GM12878 (cell line): ENCODE measurements around the gene CBARP. TPM values are rescaled to one million over a fixed set of nuclear protein-coding genes. Genes with fewer than 3 reads are reported as not detected.

Experiments used
- ATAC-seq: fragments of 200-7000 bp; cut with Tn5 transposase; 3 replicates; pipeline ENCODE4 v1.9.1; 2020; ENCODE audit warnings: mild to moderate bottlenecking, moderate library complexity
- BruUV-seq: library from RNA; stranded (reverse); fragments of 400-500 nt; replicated peaks from 2 replicates; lab custom pipeline; 2021; lab: Mats Ljungman, UMichigan
- CTCF ChIA-PET: fragments of 300-600 bp; sonication (Branson Sonifier 250); formaldehyde crosslinking; extraction: SDS; loops from one replicate; lab custom pipeline; 2021; ENCODE audit warnings: inconsistent platforms; lab: Yijun Ruan, JAX
- POLR2A ChIA-PET: fragments of 350-600 bp; formaldehyde crosslinking; extraction: SDS; loops from one replicate; lab custom pipeline; 2021; ENCODE audit warnings: inconsistent platforms; lab: Charles Lee
- RAD21 ChIA-PET: fragments of 300-600 bp; sonication (Branson Sonifier 250); formaldehyde crosslinking; loops from one replicate; lab custom pipeline; 2023; ENCODE audit warnings: antibody characterized with exemption; ENCODE audit not compliant: unreplicated experiment; lab: Charles Lee
- SMC1A ChIA-PET: fragments of 300-600 bp; sonication (Branson Sonifier 250); formaldehyde crosslinking; loops from one replicate; lab custom pipeline; 2023; ENCODE audit not compliant: unreplicated experiment, uncharacterized antibody; lab: Charles Lee
- DNase-seq: peaks from one replicate; pipeline ENCODE4 v3.0.0-alpha.2; 2011; ENCODE audit warnings: low read depth, low spot score
- FAIRE-seq: peaks from 3 replicates; lab custom pipeline; 2011; peaks lifted over from hg19 to GRCh38; lab: Jason Lieb, UNC
- H2AFZ ChIP-seq: 2 replicates; pipeline ENCODE4 v1.6.0; 2011; ENCODE audit warnings: low read depth, low read length, control low read depth; ENCODE audit not compliant: control insufficient read depth
- H3K27ac ChIP-seq: 2 replicates; pipeline ENCODE4 v1.5.1; 2011; ENCODE audit warnings: control low read depth; ENCODE audit not compliant: control insufficient read depth, insufficient read depth
- H3K27me3 ChIP-seq, 2 experiments: replicated peaks in 1 of 2; 2 replicates each; pipeline versions ENCODE4 v1.6.0 to v1.6.1; 2011; ENCODE audit warnings: low read length in 1 of 2; ENCODE audit not compliant: control insufficient read depth in 2 of 2, insufficient read depth in 2 of 2
- H3K36me3 ChIP-seq, 2 experiments: 2 replicates each; pipeline ENCODE4 v1.5.1; 2011; ENCODE audit warnings: low read length in 1 of 2; ENCODE audit not compliant: control insufficient read depth in 2 of 2, insufficient read depth in 2 of 2
- H3K4me1 ChIP-seq: 2 replicates; pipeline ENCODE4 v1.6.1; 2011; ENCODE audit warnings: mild to moderate bottlenecking, low read length, moderate library complexity, mixed read lengths; ENCODE audit not compliant: control insufficient read depth, insufficient read depth
- H3K4me2 ChIP-seq: 2 replicates; pipeline ENCODE4 v1.6.0; 2011; ENCODE audit warnings: control low read depth; ENCODE audit not compliant: control insufficient read depth, insufficient read depth
- H3K4me3 ChIP-seq: fragments of 200-600 bp; sonication (generic); 2 replicates; pipeline ENCODE4 v1.5.1; 2016
- H3K79me2 ChIP-seq: 2 replicates; pipeline ENCODE4 v1.6.0; 2011; ENCODE audit warnings: low read length; ENCODE audit not compliant: control insufficient read depth, insufficient read depth
- H3K9ac ChIP-seq: 2 replicates; pipeline ENCODE4 v1.8.0; 2011; ENCODE audit warnings: low read length, control low read depth, mixed read lengths; ENCODE audit not compliant: control insufficient read depth, insufficient read depth
- H3K9me3 ChIP-seq: replicated peaks from 3 replicates; pipeline ENCODE4 v1.5.1; 2011; ENCODE audit warnings: mild to moderate bottlenecking, low read length; ENCODE audit not compliant: control insufficient read depth, insufficient read depth
- H4K20me1 ChIP-seq: 2 replicates; pipeline ENCODE4 v1.6.0; 2011; ENCODE audit not compliant: control insufficient read depth, insufficient read depth
- CEBPZ ChIP-seq: fragments of 150-350 bp; IDR thresholded peaks from 2 replicates; pipeline ENCODE4 v1.6.1; 2016; ENCODE audit warnings: low read depth, low read length
- EGR1 ChIP-seq, 2 experiments: IDR thresholded peaks; 1 replicate in 1 of 2; 2 replicates in 1 of 2; pipeline ENCODE4 v1.6.1; 2011 to 2012; ENCODE audit warnings: low read depth in 2 of 2, low read length in 2 of 2, borderline replicate concordance in 1 of 2, mild to moderate bottlenecking in 1 of 2, moderate library complexity in 1 of 2
- FOXK2 ChIP-seq: fragments of 450-650 bp; IDR thresholded peaks from 2 replicates; pipeline ENCODE4 v1.6.1; 2017; ENCODE audit warnings: mild to moderate bottlenecking, moderate library complexity
- MEF2B ChIP-seq: fragments of 450-650 bp; IDR thresholded peaks from 2 replicates; pipeline ENCODE4 v1.6.1; 2018; ENCODE audit warnings: mild to moderate bottlenecking, moderate library complexity; ENCODE audit not compliant: partially characterized antibody, poor library complexity, severe bottlenecking
- NR2F1 ChIP-seq: fragments of 450-650 bp; conservative IDR thresholded peaks from 2 replicates; pipeline ENCODE4 v1.6.1; 2017; ENCODE audit warnings: mild to moderate bottlenecking
- POLR2AphosphoS5 ChIP-seq: IDR thresholded peaks from 2 replicates; pipeline ENCODE4 v1.6.1; 2011; ENCODE audit warnings: mild to moderate bottlenecking, low read length, inconsistent platforms
- RAD21 ChIP-seq: IDR thresholded peaks from 2 replicates; pipeline ENCODE4 v1.6.1; 2011; ENCODE audit warnings: mild to moderate bottlenecking, low read depth, low read length, moderate library complexity; ENCODE audit not compliant: insufficient read depth
- RELA ChIP-seq: fragments of 450-650 bp; IDR thresholded peaks from 2 replicates; pipeline ENCODE4 v1.8.0; 2014; ENCODE audit warnings: borderline replicate concordance; ENCODE audit not compliant: partially characterized antibody
- ZNF592 ChIP-seq: fragments of 450-650 bp; IDR thresholded peaks from 2 replicates; pipeline ENCODE4 v1.6.1; 2017; ENCODE audit warnings: mild to moderate bottlenecking, moderate library complexity
- WGBS: methylation state at CpG from one replicate; pipeline ENCODE4 v1.1.6; 2016; ENCODE audit warnings: low lambda C conversion rate; ENCODE audit not compliant: insufficient replicate concordance, insufficient coverage; ENCODE audit errors: missing lambda C conversion rate; 5-methylcytosine and 5-hydroxymethylcytosine counted together
- in situ Hi-C: fragments of 300-500 bp; cut with MboI; formaldehyde crosslinking; loops from 9 replicates; pipeline ENCODE4 v1.14.3; 2018; ENCODE audit warnings: mixed read lengths
- intact Hi-C: fragments of 100-400 bp; cut with micrococcal nuclease; formaldehyde crosslinking; loops from one replicate; pipeline ENCODE4 v1.14.2; 2022; ENCODE audit not compliant: unreplicated experiment
- polyA plus RNA-seq, 11 experiments: library from polyadenylated mRNA; depleted of rRNA in 4 of 11; unstranded in 6 of 11; stranded (reverse) in 5 of 11; fragments of >200 nt; fragmentation: Nextera tagmentation in 4 of 11; fragmentation: Illumina TruSeq in 1 of 11; extraction: Ambion mirVana in 4 of 11; extraction: Trizol in 1 of 11; gene quantifications; 1 replicate in 1 of 11; 2 replicates in 10 of 11; pipeline versions ENCODE4 v1.2.1 to v1.2.3, GENCODE V29; 2011 to 2016; ENCODE audit warnings: inconsistent platforms in 2 of 11, missing spikeins in 2 of 11, low read depth in 1 of 11
- total RNA-seq, 4 experiments: library from RNA; depleted of rRNA in 3 of 4; stranded (reverse); fragments of >200 nt in 3 of 4; fragmentation: Illumina TruSeq in 1 of 4; extraction: Trizol in 1 of 4; gene quantifications; 2 replicates each; pipeline versions ENCODE4 v1.2.1 to v1.2.3, GENCODE V29; 2013 to 2021

CBARP gene
- total and polyA plus RNA-seq, 10 of the 15 experiments (the other 5 are each of a cell fraction or from before 2014, with no cell fraction given) = 0.04 to 0.59 (median 0.18) TPM; not detected in 3

- in situ Hi-C loops = no loop called here
- POLR2A ChIA-PET = interaction anchor here (2.1 to 2.3 kb wide), 3 partner anchors 10 to 15 kb away, joined by 9 to 14 read pairs (median 13); partner anchors contain the start of gene CIRBP
- Histone ChIP-seq H3K9ac (no peak overlapping the region), H3K27ac (no peak overlapping the region)
- no peak for TF ChIP-seq MEF2B
- TF ChIP-seq EGR1 (IDR thresholded peaks at IDR 0.05; ENCODE audit: borderline replicate concordance in 1 of 2, low read depth in 2 of 2, low read length in 2 of 2) = no peak
- TF ChIP-seq POLR2AphosphoS5 = peak; percentile 48; the same call in 1 of the 2 replicates
- TF ChIP-seq ZNF592 = no peak
- peak; percentile 19; the same call in 1 of the 2 replicates for TF ChIP-seq NR2F1
- no peak for TF ChIP-seq FOXK2
- TF ChIP-seq RELA = no peak
- no peak for TF ChIP-seq RAD21
- TF ChIP-seq CEBPZ = no peak
- TF ChIP-seq, all 136 proteins: peak for 2
- intact Hi-C loops = no loop called here
- H4K20me1 ChIP-seq = no peaks in the 10 kb centered on the region
- no peaks in the 10 kb centered on the region for H3K27me3 ChIP-seq
- no peak overlapping the region for H2AFZ ChIP-seq
- no peaks in the 10 kb centered on the region for H3K9me3 ChIP-seq
- H3K36me3 ChIP-seq = peaks cover 14 to 29% of the 10 kb centered on the region in 2 experiments; a peak in 3 of 4 replicates
- WGBS = 94% methylated on average over 18 of the region's 20 CpGs
- H3K4me2 ChIP-seq = no peak overlapping the region
- ChIA-PET SMC1A (interaction anchor here (0.9 kb wide), 1 partner anchor 12 kb away, joined by 3 read pairs; no protein-coding TSS in a partner anchor), CTCF (interaction anchor here (2.3 kb wide), 2 partner anchors 11 kb away, joined by 17 to 26 read pairs; no protein-coding TSS in a partner anchor), RAD21 (interaction anchor here (0.5 kb wide), 1 partner anchor 60 kb away, joined by 5 read pairs; no protein-coding TSS in a partner anchor)
- no peak for ATAC-seq
- BruUV-seq = no TSS peak
- H3K4me1 ChIP-seq = peaks cover 18% of the 10 kb centered on the region
- H3K4me3 ChIP-seq = no peak overlapping the region
- FAIRE-seq = no peak
- DNase-seq = no peak
- H3K79me2 ChIP-seq = peaks cover 65% of the 10 kb centered on the region
Measured at GRCh38 chr19:1254530-1255185, 16.9 kb upstream of the CBARP start.
